ENCODE measurements around the gene GPD1.
"Not testable (repeated sequence)": the region's sequence is repeated elsewhere in the genome, so short reads cannot be mapped to it uniquely, and the experiment has no call there.

The GPD1 gene

GRCh38 chr12:50123203-50123602 lies 19.4 kb downstream of the GPD1 start:
- DNase-seq (ENCODE audit: low read depth): no peak

DNA sequence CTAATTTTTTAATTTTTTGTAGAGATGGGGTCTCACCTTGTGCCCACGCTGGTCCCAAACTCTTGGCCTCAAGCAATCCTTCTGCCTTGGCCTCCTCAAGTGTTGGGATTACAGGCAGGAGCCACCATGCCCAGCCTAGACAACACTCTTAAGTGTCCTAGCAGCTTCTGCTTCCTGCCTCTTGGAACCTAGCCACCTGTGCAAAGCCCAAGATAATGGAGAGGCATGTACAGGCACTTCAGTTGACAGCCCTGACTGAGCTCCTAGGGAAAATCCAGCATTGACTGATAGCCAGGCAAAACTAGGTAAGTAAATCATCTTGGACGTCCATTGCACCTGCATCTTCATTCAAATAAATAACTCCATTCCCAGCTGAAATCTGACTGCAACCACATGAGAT lies 23.7 kb downstream of the GPD1 start:
- DNase-seq (ENCODE audit: low read depth): no peak

DNA sequence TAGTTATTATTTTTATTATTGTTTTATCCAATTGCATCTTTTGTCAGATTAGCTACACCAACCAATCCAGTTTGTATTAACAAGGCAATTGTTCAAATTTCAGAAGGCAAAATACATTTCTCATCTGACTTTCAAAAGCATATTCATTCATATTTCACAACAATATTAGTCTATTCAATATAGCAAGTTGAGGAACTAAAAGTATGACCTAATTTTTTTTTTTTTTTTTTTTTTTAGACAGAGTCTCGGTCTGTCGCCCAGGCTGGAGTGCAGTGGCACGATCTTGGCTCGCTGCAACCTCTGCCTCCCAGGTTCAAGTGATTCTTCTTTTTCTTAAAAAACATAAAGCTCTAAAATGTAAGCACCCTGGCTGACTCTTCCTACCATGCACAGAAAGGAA lies 25.5 kb downstream of the GPD1 start:
- DNase-seq (ENCODE audit: low read depth): no peak

DNA sequence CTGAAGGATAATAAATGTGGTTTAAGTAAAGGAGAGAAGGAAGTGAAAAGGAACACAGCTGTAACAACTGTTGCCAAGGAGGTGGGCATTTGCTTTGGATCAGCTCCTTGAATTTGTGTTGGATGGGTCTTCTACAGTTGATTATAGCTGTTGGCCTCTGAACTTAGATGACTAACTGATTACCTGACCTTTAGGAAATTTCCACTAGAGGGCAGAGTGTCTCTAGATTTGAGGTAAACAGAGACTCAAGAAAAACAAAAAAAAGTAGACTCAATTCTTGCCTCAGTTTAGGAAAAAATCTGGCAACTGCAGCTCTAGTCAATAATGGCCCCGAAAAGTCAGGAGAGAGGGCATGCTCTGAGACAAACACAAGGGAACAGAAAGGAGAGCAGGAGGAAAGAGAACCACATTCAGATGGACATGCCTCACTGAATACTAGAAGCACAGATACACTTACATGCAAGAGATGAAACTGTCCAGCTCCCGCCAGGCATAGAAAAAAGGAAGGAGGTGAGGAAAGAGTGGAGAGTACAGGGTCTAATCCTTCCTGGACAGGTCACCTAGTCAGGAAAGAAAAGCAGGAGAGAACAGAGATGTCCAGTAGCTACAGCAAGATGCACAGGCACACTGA lies 28.8 kb downstream of the GPD1 start:
- DNase-seq (ENCODE audit: low read depth): peak; percentile 34

DNA sequence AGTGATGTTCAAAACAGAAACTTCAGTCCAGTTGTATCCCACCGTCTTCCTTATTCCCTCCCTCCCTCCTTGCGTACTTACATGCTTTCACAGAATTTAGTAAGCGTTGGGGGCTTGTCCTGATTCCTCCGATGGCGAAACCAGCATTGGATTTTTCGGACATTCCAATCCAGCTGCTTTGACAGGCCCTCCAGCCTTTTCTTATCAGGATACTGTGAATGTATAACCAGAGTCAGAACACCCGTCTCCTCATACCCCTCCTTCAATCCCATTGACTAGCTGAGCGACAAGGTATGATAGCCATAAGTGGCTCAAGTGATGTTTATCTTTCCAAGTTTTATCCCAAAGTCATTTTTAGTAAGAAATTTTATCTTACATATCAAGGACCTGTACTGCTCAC lies 39.2 kb downstream of the GPD1 start:
- no peak for DNase-seq (ENCODE audit: low read depth)

DNA sequence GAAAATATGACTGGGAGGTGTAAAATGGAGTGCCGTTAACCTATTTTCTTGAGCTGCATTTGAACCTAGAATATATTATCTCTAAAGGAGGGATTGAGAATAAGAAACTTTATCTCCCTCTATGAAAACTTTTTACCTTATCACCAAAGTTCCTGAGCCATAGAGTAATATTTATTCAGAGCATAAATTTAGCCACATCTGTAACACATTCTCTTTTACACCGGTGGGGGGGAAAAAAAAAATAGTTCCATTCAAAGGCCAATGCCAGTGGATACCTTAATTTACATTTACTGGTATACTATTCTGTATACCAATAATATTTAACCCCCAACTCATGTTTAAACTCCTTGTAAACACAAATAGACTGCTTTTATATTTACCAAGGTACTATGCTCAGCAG lies 41.6 kb downstream of the GPD1 start:
- DNase-seq (ENCODE audit: low read depth): no peak

DNA sequence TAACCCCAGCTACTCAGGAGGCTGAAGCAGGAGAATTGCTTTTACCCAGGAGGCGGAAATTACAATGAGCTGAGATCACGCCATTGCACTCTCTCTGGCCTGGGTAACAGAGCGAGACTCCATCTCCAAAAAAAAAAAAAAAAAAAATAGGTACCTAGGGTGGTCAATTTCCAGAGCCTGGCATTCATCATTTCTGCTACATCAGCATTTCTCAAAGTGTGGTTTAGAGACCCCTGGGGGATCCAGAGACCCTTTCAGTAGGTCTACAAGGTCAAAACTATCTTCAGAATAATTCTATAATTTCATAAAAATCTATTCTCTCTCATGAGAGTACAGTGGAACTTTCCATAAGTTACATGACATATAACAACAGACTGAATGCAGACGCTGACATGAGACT lies 43.5 kb downstream of the GPD1 start:
- no peak for DNase-seq (ENCODE audit: low read depth)

DNA sequence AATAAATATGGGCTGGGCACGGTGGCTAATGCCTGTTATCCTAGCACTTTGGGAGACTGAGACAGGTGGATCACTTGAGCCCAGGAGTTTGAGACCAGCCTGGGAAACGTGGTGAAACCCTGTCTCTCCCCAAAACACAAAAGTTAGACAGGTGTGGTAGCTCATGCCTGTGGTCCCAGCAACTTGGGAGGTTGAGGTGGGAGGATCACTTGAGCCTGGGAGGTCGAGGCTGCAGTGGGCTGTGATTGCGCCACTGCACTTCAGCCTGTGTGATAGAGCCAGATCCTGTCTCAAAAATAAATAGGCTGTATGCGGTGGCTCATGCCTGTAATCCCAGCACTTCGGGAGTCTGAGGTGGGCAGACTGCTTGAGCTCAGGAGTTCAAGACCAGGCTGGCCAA lies 44.2 kb downstream of the GPD1 start:
- not testable (repeated sequence) for DNase-seq (ENCODE audit: low read depth)

- no peak for DNase-seq (ENCODE audit: low read depth)
Observed at GRCh38 chr12:50149311-50149710, 45.5 kb downstream of the GPD1 start.

GRCh38 chr12:50151047-50151687 lies 47.4 kb downstream of the GPD1 start:
- DNase-seq (ENCODE audit: low read depth): no peak

GRCh38 chr12:50154947-50155346 lies 51.1 kb downstream of the GPD1 start:
- DNase-seq (ENCODE audit: low read depth): not testable (repeated sequence)

DNA sequence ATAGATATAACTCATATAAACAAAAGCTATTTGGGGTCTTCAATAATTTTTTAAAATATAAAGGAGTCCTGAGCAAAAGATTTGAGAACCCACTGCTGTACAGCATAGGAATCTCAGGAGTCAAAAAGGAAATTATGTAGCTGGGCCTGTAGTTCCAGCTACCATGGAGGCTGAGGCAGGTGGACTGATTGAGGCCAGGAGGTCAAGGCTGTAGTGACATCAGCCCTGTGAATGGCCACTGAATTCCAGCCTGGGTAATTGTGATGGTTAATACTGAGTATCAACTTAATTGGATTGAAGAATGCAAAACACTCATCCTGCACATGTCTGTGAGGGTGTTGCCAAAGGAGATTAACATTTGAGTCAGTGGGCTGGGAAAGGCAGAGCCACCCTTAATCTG lies 52.8 kb downstream of the GPD1 start:
- no peak for DNase-seq (ENCODE audit: low read depth)

DNA sequence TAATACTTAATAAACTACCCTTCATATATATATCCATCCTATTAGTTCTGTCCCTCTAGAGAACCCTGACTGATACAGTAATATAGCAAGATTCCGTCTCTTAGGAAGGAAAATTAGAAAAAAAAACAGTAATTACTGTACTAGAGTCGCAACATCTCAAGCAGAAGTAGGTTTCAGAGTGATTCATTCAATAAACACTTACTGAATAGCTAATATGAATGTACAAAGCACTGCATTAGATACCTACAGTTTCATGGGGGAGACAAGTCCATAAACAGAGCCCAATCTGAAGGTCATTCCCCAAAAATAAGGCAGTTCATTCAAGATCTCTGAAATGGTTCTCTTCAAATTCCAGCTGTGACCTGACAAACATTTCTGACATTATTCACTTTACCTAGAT lies 53.5 kb downstream of the GPD1 start:
- no peak for DNase-seq (ENCODE audit: low read depth)

GRCh38 chr12:50160643-50161042 lies 56.8 kb downstream of the GPD1 start:
- DNase-seq (ENCODE audit: low read depth): no peak
